LNCaP clone FGC (cell line): ENCODE results near the gene TNIK.

Experiments used
- DNase-seq: peaks from one replicate; pipeline ENCODE4 v3.0.0-alpha.2; 2011; ENCODE audit warnings: low read depth
- H3K4me3 ChIP-seq: 2 replicates; pipeline ENCODE4 v1.5.1; 2011; ENCODE audit warnings: mild to moderate bottlenecking, low read depth, low read length, control low read depth
- CTCF ChIP-seq: IDR thresholded peaks from 2 replicates; pipeline ENCODE4 v1.5.1; 2012; ENCODE audit warnings: mild to moderate bottlenecking; ENCODE audit not compliant: control insufficient read depth, insufficient read depth; ENCODE audit errors: extremely low read depth

The TNIK gene

GRCh38 chr3:171061749-171062148 is 398.5 kb downstream of the TNIK start:
- no peak for DNase-seq
- no peak for TF ChIP-seq CTCF
- no peak overlapping the region for H3K4me3 ChIP-seq

DNA sequence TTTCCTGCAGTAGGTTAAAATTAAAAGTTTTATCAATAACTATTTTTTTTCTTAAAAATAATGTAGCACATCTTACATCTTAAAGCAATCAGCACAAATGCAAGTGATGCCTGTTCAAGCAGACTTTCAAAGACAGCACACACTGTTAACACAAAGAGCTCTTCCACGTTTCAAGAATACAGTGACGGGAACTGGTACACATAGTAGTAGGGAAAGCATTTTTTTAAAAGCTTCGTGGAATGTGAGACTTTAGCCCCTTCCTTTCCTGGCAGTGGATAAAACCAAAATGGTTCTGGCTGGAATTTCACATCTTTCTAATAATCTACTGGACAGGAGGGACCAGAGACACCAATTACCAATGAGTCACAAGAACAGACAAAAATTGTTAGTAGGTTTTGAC is 400.2 kb downstream of the TNIK start:
- TF ChIP-seq CTCF, result no peak
- no peak for DNase-seq
- no peak overlapping the region for H3K4me3 ChIP-seq

GRCh38 chr3:171058873-171059603 is 401.2 kb downstream of the TNIK start:
- no peak for TF ChIP-seq CTCF
- DNase-seq, result no peak
- H3K4me3 ChIP-seq, result no peak overlapping the region

- no peak for TF ChIP-seq CTCF
- H3K4me3 ChIP-seq, result no peak overlapping the region
- no peak for DNase-seq
Measured at GRCh38 chr3:171058058-171058457, 402.1 kb downstream of the TNIK start.

DNA sequence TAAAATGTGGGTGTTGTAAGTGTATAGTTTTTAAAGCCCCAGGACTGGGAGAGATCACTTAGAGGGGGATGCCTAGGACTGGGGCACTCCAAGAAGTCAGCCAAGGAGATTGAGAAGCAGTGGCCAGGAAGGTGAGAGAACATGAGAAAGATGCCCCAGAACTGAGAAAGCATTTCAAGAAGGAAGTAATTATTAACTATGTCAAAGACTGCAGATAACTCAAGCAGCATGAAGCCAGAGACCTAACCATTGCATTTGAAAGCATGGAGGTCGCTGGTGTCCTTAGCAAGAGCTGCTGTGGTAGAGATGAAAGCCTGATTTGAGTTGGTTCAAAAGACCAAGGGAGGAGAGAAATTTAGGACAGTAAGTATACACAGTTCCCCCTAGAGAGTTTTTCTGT is 403.1 kb downstream of the TNIK start:
- H3K4me3 ChIP-seq, result no peak overlapping the region

DNA sequence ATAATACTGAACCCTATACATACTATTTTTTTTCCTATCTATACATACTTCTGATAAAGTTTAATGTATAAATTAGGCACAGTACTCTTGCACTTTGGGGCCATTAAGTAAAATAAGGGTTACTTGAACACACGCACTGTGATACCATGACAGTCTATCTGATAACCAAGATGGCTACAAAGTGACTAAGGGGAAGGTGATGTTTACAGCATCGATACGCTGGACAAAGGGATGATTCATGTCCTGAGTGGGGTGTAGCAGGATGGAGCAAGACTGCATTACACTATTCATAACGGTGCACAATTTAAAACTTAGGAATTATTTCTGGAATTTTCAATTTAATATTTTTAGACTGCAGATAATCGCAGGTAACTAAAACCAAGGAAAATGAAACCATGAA is 403.7 kb downstream of the TNIK start:
- TF ChIP-seq CTCF, result no peak
- no peak overlapping the region for H3K4me3 ChIP-seq
- no peak for DNase-seq

More for the DNA sequence above, 403.1 kb downstream of the TNIK start:
- DNase-seq, result no peak
- no peak for TF ChIP-seq CTCF
